Smooth muscle cell (in vitro differentiated cells): ENCODE measurements around the gene SLC7A5. TPM values are rescaled to one million over a fixed set of nuclear protein-coding genes. Genes with fewer than 3 reads are reported as not detected.

Experiments used
- DNase-seq: peaks from one replicate; lab custom pipeline; 2025; ENCODE audit not compliant: unreplicated experiment; lab: John Stamatoyannopoulos, UW
- H2AFZ ChIP-seq: fragments of 200-600 bp; sonication (generic); 2 replicates; pipeline ENCODE4 v1.6.0; 2016; ENCODE audit warnings: antibody characterized with exemption, low read depth, mild to moderate bottlenecking
- H3F3A ChIP-seq: fragments of 200-600 bp; sonication (generic); 2 replicates; pipeline ENCODE4 v1.6.0; 2017; ENCODE audit warnings: antibody characterized with exemption, low read depth
- H3K27ac ChIP-seq: fragments of 200-600 bp; sonication (generic); 2 replicates; pipeline ENCODE4 v1.5.1; 2016; ENCODE audit warnings: low read depth, mild to moderate bottlenecking
- H3K27me3 ChIP-seq: fragments of 200-600 bp; sonication (generic); 2 replicates; pipeline ENCODE4 v1.6.1; 2016; ENCODE audit warnings: low read depth, mild to moderate bottlenecking
- H3K36me3 ChIP-seq: fragments of 200-600 bp; sonication (generic); 2 replicates; pipeline ENCODE4 v1.5.1; 2016; ENCODE audit warnings: low read depth
- H3K4me1 ChIP-seq: fragments of 200-600 bp; sonication (generic); 2 replicates; pipeline ENCODE4 v1.5.1; 2016; ENCODE audit warnings: low read depth
- H3K4me2 ChIP-seq: fragments of 200-600 bp; sonication (generic); 2 replicates; pipeline ENCODE4 v1.6.0; 2016; ENCODE audit warnings: mild to moderate bottlenecking
- H3K4me3 ChIP-seq: fragments of 200-600 bp; sonication (generic); 2 replicates; pipeline ENCODE4 v1.5.1; 2016; ENCODE audit warnings: mild to moderate bottlenecking
- H3K79me2 ChIP-seq: fragments of 200-600 bp; sonication (generic); 2 replicates; pipeline ENCODE4 v1.6.0; 2016; ENCODE audit warnings: low read depth, mild to moderate bottlenecking
- H3K9ac ChIP-seq: fragments of 200-600 bp; sonication (generic); 2 replicates; pipeline ENCODE4 v1.6.0; 2016; ENCODE audit warnings: low read depth
- H3K9me3 ChIP-seq: fragments of 200-600 bp; sonication (generic); replicated peaks from 2 replicates; pipeline ENCODE4 v1.5.1; 2016; ENCODE audit warnings: low read depth
- H4K20me1 ChIP-seq: fragments of 200-600 bp; sonication (generic); 2 replicates; pipeline ENCODE4 v1.6.0; 2016; ENCODE audit warnings: low read depth
- CTCF ChIP-seq: fragments of 200-600 bp; sonication (generic); IDR thresholded peaks from 2 replicates; pipeline ENCODE4 v1.5.1; 2017; ENCODE audit warnings: borderline replicate concordance, mild to moderate bottlenecking, antibody characterized with exemption; ENCODE audit not compliant: insufficient read depth, poor library complexity, severe bottlenecking
- WGBS: methylation state at CpG from one replicate; pipeline ENCODE4 v1.1.7; 2016; ENCODE audit warnings: low lambda C conversion rate; 5-methylcytosine and 5-hydroxymethylcytosine counted together
- polyA plus RNA-seq: library from polyadenylated mRNA; unstranded; fragments of >200 nt; fragmentation: Nextera tagmentation; extraction: Ambion mirVana; gene quantifications from 2 replicates; pipeline ENCODE4 v1.2.1, GENCODE V29; 2016
- total RNA-seq: library from RNA; depleted of rRNA; stranded (reverse); fragments of >200 nt; gene quantifications from 2 replicates; pipeline ENCODE4 v1.2.3, GENCODE V29; 2014

Gene SLC7A5
- total and polyA plus RNA-seq, 2 experiments from 2014 or later, result 51.3 to 58.8 TPM

GRCh38 chr16:87809150-87809902 lies 60.0 kb downstream of the SLC7A5 start:
- TF ChIP-seq CTCF, result no peak
- H3K4me2 ChIP-seq, result no peak overlapping the region
- peaks cover 9% of the 10 kb centered on the region for H3F3A ChIP-seq
- peaks cover 13% of the 10 kb centered on the region for H3K4me1 ChIP-seq
- no peaks in the 10 kb centered on the region for H3K27me3 ChIP-seq
- no peak overlapping the region for H2AFZ ChIP-seq
- 53% methylated on average over 15 of the region's 15 CpGs for WGBS
- no peak overlapping the region for H3K4me3 ChIP-seq
- no peaks in the 10 kb centered on the region for H4K20me1 ChIP-seq
- no peaks in the 10 kb centered on the region for H3K9me3 ChIP-seq
- H3K36me3 ChIP-seq, result no peaks in the 10 kb centered on the region
- no peaks in the 10 kb centered on the region for H3K79me2 ChIP-seq
- no peak overlapping the region for H3K27ac ChIP-seq
- DNase-seq, result no peak
- H3K9ac ChIP-seq, result no peak overlapping the region

- no peak overlapping the region for H3K9ac ChIP-seq
- no peak for TF ChIP-seq CTCF
- no peak overlapping the region for H2AFZ ChIP-seq
- peaks cover 9% of the 10 kb centered on the region for H3F3A ChIP-seq
- no peak overlapping the region for H3K4me3 ChIP-seq
- no peaks in the 10 kb centered on the region for H3K27me3 ChIP-seq
- 90% methylated on average over 6 of the region's 6 CpGs for WGBS
- no peaks in the 10 kb centered on the region for H3K36me3 ChIP-seq
- H3K27ac ChIP-seq, result no peak overlapping the region
- no peaks in the 10 kb centered on the region for H3K79me2 ChIP-seq
- no peak for DNase-seq
- no peak overlapping the region for H3K4me2 ChIP-seq
- H3K4me1 ChIP-seq, result peaks cover 13% of the 10 kb centered on the region
- H3K9me3 ChIP-seq, result no peaks in the 10 kb centered on the region
- H4K20me1 ChIP-seq, result no peaks in the 10 kb centered on the region
Observed at GRCh38 chr16:87808108-87808507, 61.2 kb downstream of the SLC7A5 start.

GRCh38 chr16:87806641-87807546 lies 62.4 kb downstream of the SLC7A5 start:
- H3K79me2 ChIP-seq, result no peaks in the 10 kb centered on the region
- WGBS, result 21% methylated on average over 25 of the region's 25 CpGs
- peak overlapping the region; percentile 39 for H3K4me3 ChIP-seq
- H2AFZ ChIP-seq, result no peak overlapping the region
- TF ChIP-seq CTCF, result no peak
- H3K36me3 ChIP-seq, result no peaks in the 10 kb centered on the region
- no peaks in the 10 kb centered on the region for H4K20me1 ChIP-seq
- peak overlapping the region; percentile 80 for H3K9ac ChIP-seq
- DNase-seq, result peak; percentile 49
- peaks cover 9% of the 10 kb centered on the region for H3F3A ChIP-seq
- H3K4me2 ChIP-seq, result peak overlapping the region; percentile 88
- H3K4me1 ChIP-seq, result peaks cover 13% of the 10 kb centered on the region
- H3K9me3 ChIP-seq, result no peaks in the 10 kb centered on the region
- H3K27ac ChIP-seq, result peak overlapping the region; percentile 91
- no peaks in the 10 kb centered on the region for H3K27me3 ChIP-seq
